Neural progenitor cell (in vitro differentiated cells): ENCODE results near the gene LRRIQ3. TPM values are rescaled to one million over a fixed set of nuclear protein-coding genes. Genes with fewer than 3 reads are reported as not detected.

Source experiments
- DNase-seq: peaks from one replicate; pipeline ENCODE4 v3.0.0-alpha.2; 2016; ENCODE audit warnings: low spot score
- H2AFZ ChIP-seq: fragments of 200-600 bp; sonication (generic); replicated peaks from 2 replicates; pipeline ENCODE4 v1.6.1; 2016; ENCODE audit warnings: antibody characterized with exemption
- H3F3A ChIP-seq: fragments of 200-600 bp; sonication (generic); 2 replicates; pipeline ENCODE4 v1.6.1; 2016; ENCODE audit warnings: antibody characterized with exemption, low read depth
- H3K27ac ChIP-seq: fragments of 200-600 bp; sonication (generic); 2 replicates; pipeline ENCODE4 v1.5.1; 2016; ENCODE audit warnings: mild to moderate bottlenecking
- H3K27me3 ChIP-seq: fragments of 200-600 bp; sonication (generic); 2 replicates; pipeline ENCODE4 v1.6.1; 2016; ENCODE audit warnings: mild to moderate bottlenecking, moderate library complexity
- H3K36me3 ChIP-seq: fragments of 200-600 bp; sonication (generic); 2 replicates; pipeline ENCODE4 v1.5.1; 2016
- H3K4me1 ChIP-seq: fragments of 200-600 bp; sonication (generic); 2 replicates; pipeline ENCODE4 v1.6.1; 2016; ENCODE audit warnings: mixed run types
- H3K4me2 ChIP-seq: fragments of 200-600 bp; sonication (generic); 2 replicates; pipeline ENCODE4 v1.6.1; 2016
- H3K4me3 ChIP-seq: fragments of 200-600 bp; sonication (generic); 2 replicates; pipeline ENCODE4 v1.5.1; 2016
- H3K79me2 ChIP-seq: fragments of 200-600 bp; sonication (generic); 2 replicates; pipeline ENCODE4 v1.6.1; 2016; ENCODE audit warnings: low read depth
- H3K9ac ChIP-seq: fragments of 200-600 bp; sonication (generic); 2 replicates; pipeline ENCODE4 v1.6.1; 2016
- H3K9me3 ChIP-seq: fragments of 200-600 bp; sonication (generic); 2 replicates; pipeline ENCODE4 v1.5.1; 2016; ENCODE audit warnings: low read depth
- H4K20me1 ChIP-seq: fragments of 200-600 bp; sonication (generic); 2 replicates; pipeline ENCODE4 v1.6.1; 2016; ENCODE audit warnings: low read depth
- H3K27ac Mint-ChIP-seq: 3 replicates; pipeline ENCODE4 v1.8.0; 2021; ENCODE audit warnings: mixed read lengths
- H3K27me3 Mint-ChIP-seq: 2 replicates; pipeline ENCODE4 v1.8.0; 2022; ENCODE audit warnings: low read depth, mild to moderate bottlenecking, inconsistent platforms, moderate library complexity, mixed read lengths; ENCODE audit not compliant: insufficient read depth
- H3K36me3 Mint-ChIP-seq: 3 replicates; pipeline ENCODE4 v1.8.0; 2021; ENCODE audit warnings: mixed read lengths
- H3K4me1 Mint-ChIP-seq: 3 replicates; pipeline ENCODE4 v1.8.0; 2021; ENCODE audit warnings: mixed read lengths
- H3K4me3 Mint-ChIP-seq: 3 replicates; pipeline ENCODE4 v1.8.0; 2021; ENCODE audit warnings: mild to moderate bottlenecking, moderate library complexity, mixed read lengths
- H3K9me3 Mint-ChIP-seq: 3 replicates; pipeline ENCODE4 v1.8.0; 2020; ENCODE audit warnings: mixed read lengths
- CTCF ChIP-seq: fragments of 200-600 bp; sonication (generic); IDR thresholded peaks from 2 replicates; pipeline ENCODE4 v1.5.1; 2017; ENCODE audit warnings: antibody characterized with exemption, mild to moderate bottlenecking
- EZH2 ChIP-seq: fragments of 200-600 bp; sonication (generic); IDR thresholded peaks from 2 replicates; pipeline ENCODE4 v1.6.1; 2017; ENCODE audit warnings: antibody characterized with exemption, mild to moderate bottlenecking, moderate library complexity
- EZH2phosphoT487 ChIP-seq: fragments of 200-600 bp; sonication (generic); IDR thresholded peaks from 2 replicates; pipeline ENCODE4 v1.6.1; 2017; ENCODE audit warnings: antibody characterized with exemption
- total RNA-seq: library from RNA; depleted of rRNA; stranded (reverse); fragments of >200 nt; gene quantifications from 2 replicates; pipeline ENCODE4 v1.2.3, GENCODE V29; 2015; ENCODE audit warnings: low replicate concordance

Gene LRRIQ3
- total RNA-seq, 1 donor from 2014 or later: 3.3 TPM

DNA sequence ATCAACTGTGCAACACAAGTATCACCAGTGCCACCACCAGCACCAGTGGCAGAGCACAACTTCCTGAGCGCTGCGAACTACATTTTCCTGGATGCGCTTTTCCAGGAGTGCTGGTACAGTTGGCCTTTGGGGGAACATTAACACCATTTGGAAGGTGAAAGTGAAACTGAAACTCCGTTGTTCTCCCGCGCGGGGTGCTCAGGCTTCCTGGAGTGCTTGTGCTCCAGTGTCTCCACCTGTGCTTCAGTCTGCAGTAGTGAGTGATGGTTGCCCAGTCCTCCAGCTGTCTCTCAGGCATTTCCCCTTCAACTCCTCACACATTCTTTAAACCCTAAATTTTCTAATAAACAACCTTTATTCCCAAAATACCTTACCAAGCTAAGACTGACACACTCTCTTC lies 187.8 kb downstream of the LRRIQ3 start:
- Histone ChIP-seq H3K4me2 (no peak overlapping the region), H3K27ac (no peak overlapping the region), H3F3A (no peaks in the 10 kb centered on the region), H3K36me3 (no peaks in the 10 kb centered on the region), H3K9me3 (no peaks in the 10 kb centered on the region), H3K4me1 (no peaks in the 10 kb centered on the region), H3K9ac (no peak overlapping the region), H2AFZ (no peak overlapping the region), H3K27me3 (no peaks in the 10 kb centered on the region), H3K79me2 (no peaks in the 10 kb centered on the region), H3K4me3 (no peak overlapping the region), H4K20me1 (no peaks in the 10 kb centered on the region)
- Mint-ChIP-seq H3K27ac (no peak overlapping the region), H3K4me3 (no peak overlapping the region), H3K9me3 (peaks cover 3% of the 10 kb centered on the region), H3K36me3 (peaks cover 3% of the 10 kb centered on the region), H3K27me3 (peaks cover 2% of the 10 kb centered on the region), H3K4me1 (peaks cover 2% of the 10 kb centered on the region)
- no peak for DNase-seq
- TF ChIP-seq EZH2phosphoT487 (no peak), EZH2 (no peak), CTCF (no peak)

DNA sequence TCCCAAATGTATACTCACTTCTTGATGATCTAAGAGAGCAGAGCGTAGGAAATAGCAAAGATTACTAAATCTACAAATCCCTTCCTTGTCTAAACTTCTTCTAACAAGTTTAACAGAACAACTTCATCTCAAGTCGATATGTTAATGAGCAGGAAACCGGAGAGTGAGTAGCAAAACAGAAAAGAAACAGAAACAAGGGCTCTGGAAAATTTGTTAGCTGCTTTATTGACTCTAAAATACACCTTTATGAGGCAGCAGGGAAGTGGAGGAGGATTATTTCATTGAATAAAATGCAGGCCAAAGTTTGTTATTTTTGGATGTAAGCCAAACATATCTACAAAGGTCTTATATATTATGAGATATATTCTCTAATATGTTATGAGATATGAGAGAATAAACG lies 192.4 kb downstream of the LRRIQ3 start:
- Histone ChIP-seq H3K4me1 (no peaks in the 10 kb centered on the region), H3F3A (peaks cover 4% of the 10 kb centered on the region), H2AFZ (no peak overlapping the region), H3K27me3 (no peaks in the 10 kb centered on the region), H3K9me3 (peaks cover 5% of the 10 kb centered on the region), H3K79me2 (no peaks in the 10 kb centered on the region), H3K4me2 (no peak overlapping the region), H3K4me3 (no peak overlapping the region), H3K27ac (no peak overlapping the region), H4K20me1 (no peaks in the 10 kb centered on the region), H3K9ac (no peak overlapping the region), H3K36me3 (no peaks in the 10 kb centered on the region)
- no peak for DNase-seq
- Mint-ChIP-seq H3K27ac (no peak overlapping the region), H3K27me3 (peaks cover 4% of the 10 kb centered on the region), H3K4me1 (no peaks in the 10 kb centered on the region), H3K9me3 (peaks cover 21% of the 10 kb centered on the region), H3K36me3 (peaks cover 7% of the 10 kb centered on the region), H3K4me3 (no peak overlapping the region)
- TF ChIP-seq EZH2phosphoT487: no peak
- TF ChIP-seq CTCF: no peak
- TF ChIP-seq EZH2: no peak

- no peak for DNase-seq
- Histone ChIP-seq H3K4me3 (no peak overlapping the region), H3K9me3 (peaks cover 5% of the 10 kb centered on the region), H3K9ac (no peak overlapping the region), H3K4me1 (peaks cover 2% of the 10 kb centered on the region), H3K27ac (no peak overlapping the region), H4K20me1 (no peaks in the 10 kb centered on the region), H3K27me3 (no peaks in the 10 kb centered on the region), H3K4me2 (no peak overlapping the region), H3F3A (peaks cover 4% of the 10 kb centered on the region), H3K79me2 (no peaks in the 10 kb centered on the region), H2AFZ (no peak overlapping the region), H3K36me3 (no peaks in the 10 kb centered on the region)
- peaks cover 21% of the 10 kb centered on the region for H3K9me3 Mint-ChIP-seq
- H3K27ac Mint-ChIP-seq: no peak overlapping the region
- no peak overlapping the region for H3K4me3 Mint-ChIP-seq
- peaks cover 7% of the 10 kb centered on the region for H3K36me3 Mint-ChIP-seq
- peaks cover 2% of the 10 kb centered on the region for H3K27me3 Mint-ChIP-seq
- no peak for TF ChIP-seq EZH2
- no peak for TF ChIP-seq EZH2phosphoT487
- TF ChIP-seq CTCF: no peak
- peaks cover 7% of the 10 kb centered on the region for H3K4me1 Mint-ChIP-seq
Measured at GRCh38 chr1:74003806-74004205, 194.2 kb downstream of the LRRIQ3 start.
